Measurements from ENCODE around the gene RHOBTB3.

DNA sequence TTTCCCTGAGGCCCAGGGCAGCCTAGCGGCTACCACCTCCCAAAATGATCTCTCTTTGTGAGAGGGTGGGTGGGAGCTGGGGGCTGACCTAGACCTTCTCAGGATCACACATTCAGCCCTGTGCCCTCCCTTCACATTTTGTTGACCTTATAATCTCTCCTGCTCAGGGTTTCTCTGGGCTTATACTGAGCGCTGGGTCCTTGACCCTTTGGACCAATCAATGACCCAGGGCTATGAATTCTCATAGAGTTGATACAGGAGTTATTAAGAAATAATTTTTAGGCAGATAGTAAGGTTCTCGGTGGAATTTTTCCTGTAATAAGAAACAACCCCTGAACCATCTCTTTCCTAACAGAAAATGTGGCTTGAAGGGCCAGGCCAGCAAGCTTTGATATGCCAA, 69.4 kb downstream of the RHOBTB3 start:
- TF ChIP-seq POLR2AphosphoS5 (IDR thresholded peaks at IDR 0.05) = no peak
- TF ChIP-seq POLR2A (IDR thresholded peaks at IDR 0.05) = no peak
- TF ChIP-seq, protein P1, sequence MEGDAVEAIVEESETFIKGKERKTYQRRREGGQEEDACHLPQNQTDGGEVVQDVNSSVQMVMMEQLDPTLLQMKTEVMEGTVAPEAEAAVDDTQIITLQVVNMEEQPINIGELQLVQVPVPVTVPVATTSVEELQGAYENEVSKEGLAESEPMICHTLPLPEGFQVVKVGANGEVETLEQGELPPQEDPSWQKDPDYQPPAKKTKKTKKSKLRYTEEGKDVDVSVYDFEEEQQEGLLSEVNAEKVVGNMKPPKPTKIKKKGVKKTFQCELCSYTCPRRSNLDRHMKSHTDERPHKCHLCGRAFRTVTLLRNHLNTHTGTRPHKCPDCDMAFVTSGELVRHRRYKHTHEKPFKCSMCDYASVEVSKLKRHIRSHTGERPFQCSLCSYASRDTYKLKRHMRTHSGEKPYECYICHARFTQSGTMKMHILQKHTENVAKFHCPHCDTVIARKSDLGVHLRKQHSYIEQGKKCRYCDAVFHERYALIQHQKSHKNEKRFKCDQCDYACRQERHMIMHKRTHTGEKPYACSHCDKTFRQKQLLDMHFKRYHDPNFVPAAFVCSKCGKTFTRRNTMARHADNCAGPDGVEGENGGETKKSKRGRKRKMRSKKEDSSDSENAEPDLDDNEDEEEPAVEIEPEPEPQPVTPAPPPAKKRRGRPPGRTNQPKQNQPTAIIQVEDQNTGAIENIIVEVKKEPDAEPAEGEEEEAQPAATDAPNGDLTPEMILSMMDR (IDR thresholded peaks at IDR 0.05) = no peak
- no peak for TF ChIP-seq EP300 (IDR thresholded peaks at IDR 0.05)
